K562 (cell line): Measurements from ENCODE around the gene CCR8. TPM values are rescaled to one million over a fixed set of nuclear protein-coding genes. Genes with fewer than 3 reads are reported as not detected.

Experiments
- ATF3 ChIP-seq, 2 experiments: fragments of 450-650 bp in 1 of 2; sonication (generic) in 1 of 2; formaldehyde crosslinking in 1 of 2; IDR thresholded peaks in 1 of 2; conservative IDR thresholded peaks in 1 of 2; 2 replicates each; pipeline versions ENCODE4 v1.6.1 to v1.8.1; 2016 to 2023; ENCODE audit warnings: mild to moderate bottlenecking in 2 of 2, moderate library complexity in 2 of 2, inconsistent platforms in 1 of 2, missing genetic modification reagents in 1 of 2
- CBX2 ChIP-seq: fragments of 200-600 bp; sonication (generic); IDR thresholded peaks from one replicate; pipeline ENCODE4 v1.6.1; 2012; ENCODE audit warnings: mild to moderate bottlenecking, low read length, inconsistent platforms; ENCODE audit not compliant: insufficient read depth, poor library complexity, severe bottlenecking
- CBX3 ChIP-seq, 2 experiments: IDR thresholded peaks; 1 replicate in 1 of 2; 2 replicates in 1 of 2; pipeline ENCODE4 v1.6.1; 2012; ENCODE audit warnings: inconsistent platforms in 2 of 2, low read length in 2 of 2, borderline replicate concordance in 1 of 2, control low read depth in 1 of 2
- CEBPG ChIP-seq, 3 experiments: fragments of 200-800 bp in 1 of 3; sonication (Bioruptor generic) in 1 of 3; sonication (generic) in 1 of 3; formaldehyde crosslinking in 1 of 3; IDR thresholded peaks in 2 of 3; conservative IDR thresholded peaks in 1 of 3; 2 replicates each; pipeline versions ENCODE4 v1.6.1 to v1.8.0; 2016 to 2022; ENCODE audit warnings: missing compliant biosample characterization in 2 of 3, missing genetic modification characterization in 2 of 3, mild to moderate bottlenecking in 1 of 3, missing genetic modification reagents in 1 of 3
- GABPB1 ChIP-seq: sonication (generic); formaldehyde crosslinking; IDR thresholded peaks from 2 replicates; pipeline ENCODE4 v1.8.0; 2022; ENCODE audit warnings: mild to moderate bottlenecking, missing genetic modification reagents
- GTF2A2 ChIP-seq: IDR thresholded peaks from 2 replicates; pipeline ENCODE4 v1.6.1; 2016; ENCODE audit warnings: mild to moderate bottlenecking, missing genetic modification characterization, missing compliant biosample characterization
- GTF3C2 ChIP-seq: IDR thresholded peaks from 3 replicates; pipeline ENCODE4 v1.6.1; 2011; ENCODE audit warnings: borderline replicate concordance, mild to moderate bottlenecking, moderate library complexity; ENCODE audit not compliant: insufficient read length; ENCODE audit errors: extremely low read depth
- HBP1 ChIP-seq: fragments of 450-650 bp; formaldehyde crosslinking; IDR thresholded peaks from 2 replicates; pipeline ENCODE4 v1.4.0; 2022; ENCODE audit warnings: missing genetic modification characterization
- HIVEP1 ChIP-seq: fragments of 250-450 bp; sonication (Bioruptor Pico); IDR thresholded peaks from 2 replicates; pipeline ENCODE4 v1.4.0; 2020; ENCODE audit warnings: mild to moderate bottlenecking
- JUN ChIP-seq, 2 experiments: sonication (generic) in 1 of 2; formaldehyde crosslinking in 1 of 2; IDR thresholded peaks; 2 replicates each; pipeline versions ENCODE4 v1.6.1 to v1.8.0; 2012 to 2022; ENCODE audit warnings: borderline replicate concordance in 2 of 2, mild to moderate bottlenecking in 2 of 2, improper control_type of control experiment in 1 of 2, low read depth in 1 of 2, low read length in 1 of 2, missing genetic modification reagents in 1 of 2
- L3MBTL2 ChIP-seq: fragments of 450-650 bp; IDR thresholded peaks from 2 replicates; pipeline ENCODE4 v1.6.1; 2016; ENCODE audit warnings: mild to moderate bottlenecking, moderate library complexity
- MAFG ChIP-seq: fragments of 450-650 bp; conservative IDR thresholded peaks from 2 replicates; pipeline ENCODE4 v1.6.1; 2016; ENCODE audit warnings: missing genetic modification characterization, missing compliant biosample characterization
- NR2C2 ChIP-seq, 2 experiments: fragments of 200-800 bp in 1 of 2; sonication (Bioruptor generic) in 1 of 2; sonication (generic) in 1 of 2; formaldehyde crosslinking in 1 of 2; IDR thresholded peaks; 2 replicates each; pipeline versions ENCODE4 v1.6.1 to v1.8.0; 2016 to 2022; ENCODE audit warnings: mild to moderate bottlenecking in 1 of 2, missing compliant biosample characterization in 1 of 2, missing genetic modification characterization in 1 of 2, missing genetic modification reagents in 1 of 2
- TCFL5 ChIP-seq: fragments of 250-450 bp; sonication (Bioruptor Pico); conservative IDR thresholded peaks from 2 replicates; pipeline ENCODE4 v1.6.1; 2021; ENCODE audit warnings: mild to moderate bottlenecking, moderate library complexity, matching md5 sums
- TRIM24 ChIP-seq, 2 experiments: fragments of 450-650 bp; IDR thresholded peaks; 2 replicates each; pipeline ENCODE4 v1.6.1; 2016
- ZBTB9 ChIP-seq: fragments of 450-650 bp; formaldehyde crosslinking; IDR thresholded peaks from 2 replicates; pipeline ENCODE4 v1.4.0; 2020; ENCODE audit warnings: mild to moderate bottlenecking, moderate library complexity
- ZEB2 ChIP-seq: fragments of 450-650 bp; IDR thresholded peaks from 2 replicates; pipeline ENCODE4 v1.6.1; 2016
- ZNF445 ChIP-seq: fragments of 250-450 bp; sonication (Bioruptor Pico); IDR thresholded peaks from 2 replicates; pipeline ENCODE4 v1.4.0; 2020; ENCODE audit warnings: low read depth, mild to moderate bottlenecking, moderate library complexity
- ZNF766 ChIP-seq: fragments of 200-800 bp; sonication (Bioruptor generic); conservative IDR thresholded peaks from 2 replicates; pipeline ENCODE4 v1.6.1; 2016; ENCODE audit warnings: missing genetic modification characterization, missing compliant biosample characterization
- ZNF780A ChIP-seq: fragments of 250-450 bp; sonication (Bioruptor Pico); IDR thresholded peaks from 2 replicates; pipeline ENCODE4 v1.5.0; 2021; ENCODE audit warnings: mild to moderate bottlenecking
- polyA plus RNA-seq, 8 experiments: library from polyadenylated mRNA; depleted of rRNA in 4 of 8; stranded (reverse) in 5 of 8; unstranded in 3 of 8; fragments of >200 nt; fragmentation: Nextera tagmentation in 2 of 8; fragmentation: Illumina TruSeq in 1 of 8; extraction: Ambion mirVana in 2 of 8; extraction: Trizol in 1 of 8; gene quantifications; 2 replicates each; pipeline versions ENCODE4 v1.2.1 to v1.2.3, GENCODE V29; 2011 to 2014; ENCODE audit warnings: inconsistent platforms in 1 of 8, missing spikeins in 1 of 8
- total RNA-seq, 7 experiments: library from RNA; depleted of rRNA in 6 of 7; stranded (reverse); fragments of >200 nt in 6 of 7; fragmentation: Illumina TruSeq in 2 of 7; extraction: Trizol in 2 of 7; gene quantifications; 2 replicates each; pipeline versions ENCODE4 v1.2.1 to v1.2.3, GENCODE V29; 2011 to 2021; ENCODE audit warnings: low replicate concordance in 1 of 7

Gene CCR8
- total and polyA plus RNA-seq, 9 of the 15 experiments (the other 6 are each of a cell fraction or from before 2014, with no cell fraction given): not detected

GRCh38 chr3:39284457-39284881 lies 45.0 kb upstream of the CCR8 start (continued):
- TF ChIP-seq ZBTB9: 0 out of 2 replicates have a peak, but pooled peaks have one; percentile 15
- TF ChIP-seq CBX2: no peak
- TF ChIP-seq TCFL5: 0 out of 2 replicates have a peak, but pooled peaks have one; percentile 47
- TF ChIP-seq CEBPG (CRISPR knock-in tag; IDR thresholded peaks at IDR 0.05): peak; percentile 87
- peak; percentile 62 to 94 for TF ChIP-seq CEBPG (tag; conservative IDR thresholded peaks at IDR 0.05 in 1 of 2, IDR thresholded peaks at IDR 0.05 in 1 of 2)
- TF ChIP-seq MAFG (tag): peak; percentile 62
- no peak for TF ChIP-seq ZNF445 (CRISPR knock-in tag)
- TF ChIP-seq HBP1 (CRISPR knock-in tag): 0 out of 2 replicates have a peak, but pooled peaks have one; percentile 5
- TF ChIP-seq GTF2A2 (tag): peak; percentile 51; the same call in 1 of the 2 replicates
- 0 out of 2 replicates have a peak, but pooled peaks have one; percentile 23 for TF ChIP-seq HIVEP1 (CRISPR knock-in tag)
- TF ChIP-seq GTF3C2: no peak
- TF ChIP-seq GABPB1 (CRISPR knock-in tag): no peak
- TF ChIP-seq ZEB2: 0 out of 2 replicates have a peak, but pooled peaks have one; percentile 45
- peak; percentile 71 to 73; a peak in 2 of 4 replicates for TF ChIP-seq TRIM24 (IDR thresholded peaks at IDR 0.05)
- TF ChIP-seq CBX3 (IDR thresholded peaks at IDR 0.05; ENCODE audit: borderline replicate concordance in 1 of 2, low read length in 2 of 2): no peak
- no peak for TF ChIP-seq JUN (IDR thresholded peaks at IDR 0.05; ENCODE audit: borderline replicate concordance, low read depth, low read length)
- no peak for TF ChIP-seq JUN (CRISPR knock-in tag; IDR thresholded peaks at IDR 0.05; ENCODE audit: borderline replicate concordance)
- no peak for TF ChIP-seq ZNF780A (CRISPR knock-in tag)
- peak; percentile 90 for TF ChIP-seq L3MBTL2
- TF ChIP-seq ZNF766 (CRISPR knock-in tag): peak; percentile 51; the same call in 1 of the 2 replicates
- no peak for TF ChIP-seq NR2C2 (CRISPR knock-in tag; IDR thresholded peaks at IDR 0.05)
- TF ChIP-seq NR2C2 (tag; IDR thresholded peaks at IDR 0.05): peak; percentile 82
- TF ChIP-seq ATF3 (IDR thresholded peaks at IDR 0.05): peak; percentile 86
- TF ChIP-seq ATF3 (CRISPR knock-in tag; conservative IDR thresholded peaks at IDR 0.05): no peak
